OCI-LY3 (cell line): ENCODE measurements around the gene SAMD4A.

Experiments used
- H2AFZ ChIP-seq: fragments of 200-600, 300-600 bp; shearing (Covaris generic); 2 replicates; pipeline ENCODE4 v1.6.0; 2014; ENCODE audit warnings: antibody characterized with exemption, low read depth, low read length
- H3K27ac ChIP-seq: fragments of 200-600, 300-600 bp; sonication (generic); 2 replicates; pipeline ENCODE4 v1.5.1; 2014; ENCODE audit warnings: mild to moderate bottlenecking, low read length, moderate library complexity, mixed read lengths
- H3K27me3 ChIP-seq: fragments of 200-600, 300-600 bp; sonication (generic); 2 replicates; pipeline ENCODE4 v1.6.1; 2014; ENCODE audit warnings: low read depth, low read length, mixed read lengths
- H3K36me3 ChIP-seq: fragments of 200-600, 300-600 bp; sonication (generic); replicated peaks from 2 replicates; pipeline ENCODE3; 2014; ENCODE audit warnings: low read depth, low read length, mixed read lengths
- H3K4me1 ChIP-seq: fragments of 300-600, 200-600 bp; sonication (generic); 2 replicates; pipeline ENCODE4 v1.6.1; 2014; ENCODE audit warnings: low read length, mixed read lengths
- H3K4me2 ChIP-seq: fragments of 200-600, 300-600 bp; sonication (generic); 2 replicates; pipeline ENCODE4 v1.6.1; 2014; ENCODE audit warnings: low read length, mixed read lengths
- H3K4me3 ChIP-seq: fragments of 300-600, 200-600 bp; sonication (generic); 2 replicates; pipeline ENCODE4 v1.5.1; 2014; ENCODE audit warnings: antibody characterized with exemption, mild to moderate bottlenecking, low read length, moderate library complexity
- H3K79me2 ChIP-seq: fragments of 300-600, 200-600 bp; shearing (Covaris generic); 2 replicates; pipeline ENCODE4 v1.6.1; 2014; ENCODE audit warnings: mild to moderate bottlenecking, low read length, mixed read lengths
- H3K9ac ChIP-seq: fragments of 300-600, 200-600 bp; shearing (Covaris generic); 2 replicates; pipeline ENCODE4 v1.6.0; 2014; ENCODE audit warnings: mild to moderate bottlenecking, low read length, moderate library complexity
- H3K9me3 ChIP-seq: fragments of 200-600, 300-600 bp; shearing (Covaris generic); 2 replicates; pipeline ENCODE4 v1.6.1; 2014; ENCODE audit warnings: low read length, mixed read lengths; ENCODE audit not compliant: insufficient read depth
- H4K20me1 ChIP-seq: fragments of 200-600, 300-600 bp; sonication (generic); 2 replicates; pipeline ENCODE4 v1.6.1; 2016; ENCODE audit warnings: low read length, mixed read lengths; ENCODE audit not compliant: insufficient read depth
- CTCF ChIP-seq: fragments of 200-600, 300-600 bp; sonication (generic); IDR thresholded peaks from 2 replicates; pipeline ENCODE4 v1.5.1; 2014; ENCODE audit warnings: antibody characterized with exemption, low read length, low read depth
- EZH2phosphoT487 ChIP-seq: fragments of 200-600 bp; shearing (Covaris generic); IDR thresholded peaks from 2 replicates; pipeline ENCODE4 v1.6.1; 2018; ENCODE audit warnings: antibody characterized with exemption, mixed run types, low read depth

SAMD4A gene

GRCh38 chr14:54743382-54743781, 176.5 kb downstream of the SAMD4A start:
- Histone ChIP-seq H3K9ac (no peak overlapping the region), H4K20me1 (no peaks in the 10 kb centered on the region), H3K79me2 (no peaks in the 10 kb centered on the region), H3K4me3 (no peak overlapping the region), H3K9me3 (no peaks in the 10 kb centered on the region), H3K27me3 (peaks cover 6% of the 10 kb centered on the region; the same call in 1 of the 2 replicates), H3K4me1 (no peaks in the 10 kb centered on the region), H3K4me2 (no peak overlapping the region), H3K27ac (no peak overlapping the region), H3K36me3 (no peaks in the 10 kb centered on the region), H2AFZ (no peak overlapping the region)
- TF ChIP-seq EZH2phosphoT487 (no peak), CTCF (no peak)

DNA sequence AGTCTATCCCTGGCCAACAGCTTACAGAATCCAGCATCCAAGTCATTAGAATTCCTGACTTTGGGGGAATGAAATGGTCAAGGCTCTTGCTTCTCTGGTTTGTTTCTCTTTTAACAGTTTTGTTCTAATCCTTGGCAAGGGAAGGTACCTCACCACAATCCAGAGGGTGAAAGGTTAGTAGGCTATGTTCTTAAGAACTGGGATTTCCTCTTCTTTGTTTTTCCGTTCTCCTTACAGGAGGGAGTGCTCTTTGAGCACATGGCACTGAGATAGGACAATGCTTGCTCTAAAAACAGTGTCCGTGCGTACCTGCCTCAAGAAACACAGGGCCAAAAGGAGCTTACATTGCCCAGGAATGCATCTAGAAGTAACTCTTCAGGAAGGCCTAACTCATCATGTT, 179.1 kb downstream of the SAMD4A start:
- no peaks in the 10 kb centered on the region for H3K36me3 ChIP-seq
- no peak overlapping the region for H2AFZ ChIP-seq
- H3K4me2 ChIP-seq = no peak overlapping the region
- no peak overlapping the region for H3K4me3 ChIP-seq
- no peak overlapping the region for H3K9ac ChIP-seq
- no peaks in the 10 kb centered on the region for H3K79me2 ChIP-seq
- no peaks in the 10 kb centered on the region for H3K9me3 ChIP-seq
- H4K20me1 ChIP-seq = no peaks in the 10 kb centered on the region
- H3K4me1 ChIP-seq = no peaks in the 10 kb centered on the region
- peaks cover 13% of the 10 kb centered on the region; the same call in 1 of the 2 replicates for H3K27me3 ChIP-seq
- TF ChIP-seq EZH2phosphoT487 (no peak), CTCF (no peak)
- no peak overlapping the region for H3K27ac ChIP-seq

DNA sequence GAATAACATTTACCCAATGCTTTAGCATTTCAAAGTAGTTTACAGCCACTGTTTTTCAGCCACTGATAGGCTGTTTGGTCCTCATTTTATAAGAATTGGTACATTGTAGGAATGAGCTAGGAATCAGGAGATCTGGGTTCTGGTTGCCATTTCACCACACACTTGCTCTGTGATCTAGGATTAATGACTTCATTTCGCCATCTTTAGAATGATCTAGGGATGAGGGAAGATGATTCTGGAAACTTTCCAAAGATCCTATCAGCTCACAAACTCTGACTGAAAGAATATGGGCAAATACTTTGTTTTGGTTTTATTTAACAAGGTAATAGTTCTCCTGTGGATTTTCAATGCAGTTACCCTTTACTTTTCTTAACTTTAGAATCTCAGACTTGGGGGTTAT, 180.7 kb downstream of the SAMD4A start:
- H3K9ac ChIP-seq = no peak overlapping the region
- no peak overlapping the region for H3K27ac ChIP-seq
- H2AFZ ChIP-seq = no peak overlapping the region
- H3K79me2 ChIP-seq = no peaks in the 10 kb centered on the region
- H3K9me3 ChIP-seq = no peaks in the 10 kb centered on the region
- H3K27me3 ChIP-seq = peaks cover 13% of the 10 kb centered on the region; the same call in 1 of the 2 replicates
- no peaks in the 10 kb centered on the region for H4K20me1 ChIP-seq
- H3K4me1 ChIP-seq = no peaks in the 10 kb centered on the region
- TF ChIP-seq EZH2phosphoT487 (no peak), CTCF (no peak)
- no peak overlapping the region for H3K4me3 ChIP-seq
- no peak overlapping the region for H3K4me2 ChIP-seq
- H3K36me3 ChIP-seq = no peaks in the 10 kb centered on the region

GRCh38 chr14:54749180-54749579, 182.3 kb downstream of the SAMD4A start:
- H3K9me3 ChIP-seq = no peaks in the 10 kb centered on the region
- no peak overlapping the region for H3K27ac ChIP-seq
- H3K4me1 ChIP-seq = no peaks in the 10 kb centered on the region
- no peak overlapping the region for H2AFZ ChIP-seq
- no peaks in the 10 kb centered on the region for H4K20me1 ChIP-seq
- no peak overlapping the region for H3K4me2 ChIP-seq
- no peak overlapping the region for H3K9ac ChIP-seq
- H3K79me2 ChIP-seq = no peaks in the 10 kb centered on the region
- H3K36me3 ChIP-seq = no peaks in the 10 kb centered on the region
- H3K27me3 ChIP-seq = peaks cover 19% of the 10 kb centered on the region; the same call in 1 of the 2 replicates
- no peak for TF ChIP-seq EZH2phosphoT487
- TF ChIP-seq CTCF = no peak
- H3K4me3 ChIP-seq = no peak overlapping the region
